Lung (tissue), 12 donors: ENCODE measurements around the gene PSMA6. TPM values are rescaled to one million over a fixed set of nuclear protein-coding genes. Genes with fewer than 3 reads are reported as not detected.

ENCODE experiments used
- ATAC-seq: fragments of 200-7000 bp; cut with Tn5 transposase; one replicate; pipeline ENCODE4 v1.9.1; 2020; ENCODE audit warnings: moderate number of reproducible peaks; ENCODE audit not compliant: insufficient read depth, low FRiP score
- DNase-seq, 3 donors: peaks; one replicate each; pipeline ENCODE4 v3.0.0-alpha.2; 2013 to 2017
- H3K27ac ChIP-seq, 2 donors: one replicate each; pipeline ENCODE4 v1.5.1; 2013; ENCODE audit warnings: mild to moderate bottlenecking in 2 of 2, moderate library complexity in 2 of 2, control low read depth in 1 of 2, inconsistent platforms in 1 of 2, low read depth in 1 of 2, low read length in 1 of 2
- H3K27me3 ChIP-seq, 3 donors: one replicate each; pipeline ENCODE4 v1.5.1; 2013; ENCODE audit warnings: low read length in 2 of 3; ENCODE audit not compliant: control insufficient read depth in 3 of 3, insufficient read depth in 3 of 3
- H3K36me3 ChIP-seq, 4 donors: one replicate each; pipeline ENCODE4 v1.5.1; 2013; ENCODE audit warnings: low read length in 4 of 4, mild to moderate bottlenecking in 1 of 4, moderate library complexity in 1 of 4; ENCODE audit not compliant: control insufficient read depth in 4 of 4, insufficient read depth in 4 of 4
- H3K4me1 ChIP-seq, 5 donors: one replicate each; pipeline ENCODE4 v1.5.1; 2013; ENCODE audit warnings: low read length in 5 of 5, mild to moderate bottlenecking in 2 of 5, moderate library complexity in 1 of 5; ENCODE audit not compliant: control insufficient read depth in 5 of 5, insufficient read depth in 5 of 5
- H3K4me3 ChIP-seq: one replicate; pipeline ENCODE4 v1.5.1; 2013; ENCODE audit warnings: mild to moderate bottlenecking, control low read depth, moderate library complexity
- H3K9ac ChIP-seq, 2 donors: one replicate each; pipeline ENCODE4 v1.5.1; 2013; ENCODE audit warnings: low read length in 2 of 2, control low read depth in 1 of 2; ENCODE audit not compliant: insufficient read depth in 1 of 2
- H3K9me3 ChIP-seq, 4 donors: one replicate each; pipeline ENCODE4 v1.5.1; 2013; ENCODE audit warnings: low read length in 3 of 4, mild to moderate bottlenecking in 1 of 4, moderate library complexity in 1 of 4; ENCODE audit not compliant: control insufficient read depth in 4 of 4, insufficient read depth in 3 of 4
- CTCF ChIP-seq: IDR thresholded peaks from 2 replicates; pipeline ENCODE4 v1.5.1; 2012; ENCODE audit warnings: mild to moderate bottlenecking; ENCODE audit errors: control extremely low read depth, extremely low read depth
- WGBS, 2 donors: extraction: QIAGEN DNeasy Blood & Tissue Kit; methylation state at CpG; one replicate each; pipeline ENCODE4 v1.1.7; 2013; 5-methylcytosine and 5-hydroxymethylcytosine counted together
- polyA plus RNA-seq, 2 donors: library from polyadenylated mRNA; stranded (reverse); fragments of 200-250 nt; gene quantifications; one replicate each; pipeline ENCODE4 v1.2.1, GENCODE V29; 2013
- total RNA-seq, 2 donors: library from RNA; depleted of rRNA in 1 of 2; stranded (reverse); fragments of >200 nt in 1 of 2; gene quantifications; one replicate each; pipeline ENCODE4 v1.2.1, GENCODE V29; 2014 to 2021
- donor health status: control.
- donor health status: control.
- donor health status: Bipolar disorder and iron deficiency.
- donor health status: healthy.
- donor health status: DM: yes; HTN: yes; CAD: no.

Gene PSMA6
- total and polyA plus RNA-seq, 4 donors, result 119 to 351 (median 212) TPM

DNA sequence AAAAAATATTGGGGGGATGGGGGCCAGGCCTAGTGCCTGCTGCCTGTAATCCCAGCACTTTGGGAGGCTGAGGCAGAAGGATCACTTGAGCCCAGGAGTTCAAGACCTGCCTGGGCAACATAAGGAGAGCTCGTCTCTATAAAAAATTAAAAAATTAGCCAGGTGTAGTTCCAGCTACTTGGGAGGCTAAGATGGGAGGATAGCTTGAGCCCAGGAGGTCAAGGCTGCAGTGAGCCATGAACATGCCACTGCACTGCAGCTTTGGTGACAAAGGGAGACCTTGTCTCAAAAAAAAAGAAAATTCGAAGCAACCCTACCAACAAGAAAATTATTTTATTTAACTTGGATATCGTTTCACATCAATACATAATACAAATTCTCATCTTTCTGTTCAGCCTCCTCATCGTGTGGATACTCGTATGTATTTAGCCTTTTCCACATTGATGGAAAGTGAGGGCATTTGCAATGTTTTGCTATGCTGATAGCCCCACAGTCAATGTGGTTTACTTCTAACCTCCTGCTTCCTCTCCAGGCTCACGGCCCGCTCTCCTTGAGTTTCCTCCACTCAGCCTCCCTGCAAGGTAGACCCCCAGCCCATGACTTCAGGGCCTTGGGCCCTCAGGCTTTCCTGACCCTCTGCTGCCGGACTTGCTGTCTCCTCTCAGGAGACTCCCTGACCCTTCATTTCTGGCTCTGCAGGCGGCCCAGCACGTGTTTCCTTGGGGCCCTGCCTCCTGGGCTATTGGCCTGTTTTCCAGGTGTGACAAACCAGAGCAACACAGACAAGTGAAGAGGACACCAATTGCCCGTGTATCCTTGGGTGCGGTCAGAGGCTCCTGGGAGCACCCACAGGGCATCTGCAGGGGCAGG lies 57.5 kb downstream of the PSMA6 start:
- Histone ChIP-seq H3K36me3 (no peaks in the 10 kb centered on the region), H3K9me3 (no peaks in the 10 kb centered on the region), H3K9ac (no peak overlapping the region), H3K27me3 (no peaks in the 10 kb centered on the region), H3K4me3 (no peak overlapping the region), H3K27ac (no peak overlapping the region), H3K4me1 (peaks cover 0 to 14% (median 12%) of the 10 kb centered on the region in 5 donors)
- DNase-seq (no peak), ATAC-seq (no peak)
- WGBS, 2 donors, result 67 to 85% methylated on average over 12 of the region's 12 CpGs
- no peak for TF ChIP-seq CTCF

DNA sequence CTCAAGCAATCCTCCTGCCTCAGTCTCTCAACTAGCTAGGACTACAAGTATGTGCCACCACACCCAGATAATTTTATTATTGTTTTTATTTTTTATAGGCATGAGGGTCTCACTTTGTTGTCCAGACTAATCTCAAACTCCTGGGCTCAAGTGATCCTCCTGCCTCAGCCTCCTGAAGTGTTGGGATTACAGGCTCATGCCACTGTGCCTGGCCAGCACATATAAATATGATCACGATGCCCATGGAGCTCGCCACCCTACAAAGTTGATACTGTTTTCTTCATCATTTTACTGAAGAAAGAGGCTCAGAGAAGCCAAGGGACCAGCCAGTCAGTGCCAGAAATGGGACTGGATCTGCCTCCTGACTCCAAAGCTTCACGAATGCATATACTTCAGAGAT lies 59.3 kb downstream of the PSMA6 start:
- H3K4me3 ChIP-seq, result no peak overlapping the region
- no peaks in the 10 kb centered on the region for H3K27me3 ChIP-seq
- H3K36me3 ChIP-seq, result no peaks in the 10 kb centered on the region
- H3K9ac ChIP-seq, result no peak overlapping the region
- TF ChIP-seq CTCF, result no peak
- no peak overlapping the region for H3K27ac ChIP-seq
- no peak for ATAC-seq
- WGBS, 2 donors, result 87 to 93% methylated on average over 3 of the region's 3 CpGs
- H3K4me1 ChIP-seq, result peaks cover 0 to 17% (median 13%) of the 10 kb centered on the region in 5 donors
- no peaks in the 10 kb centered on the region for H3K9me3 ChIP-seq
- no peak for DNase-seq

GRCh38 chr14:35351897-35352273 lies 59.7 kb downstream of the PSMA6 start:
- WGBS, 2 donors, result 59 to 67% methylated on average over 4 of the region's 4 CpGs
- DNase-seq, result no peak

More at GRCh38 chr14:35351897-35352273, 59.7 kb downstream of the PSMA6 start:
- no peak overlapping the region for H3K9ac ChIP-seq
- no peaks in the 10 kb centered on the region for H3K9me3 ChIP-seq
- H3K27ac ChIP-seq, result no peak overlapping the region
- H3K36me3 ChIP-seq, result no peaks in the 10 kb centered on the region
- no peak for ATAC-seq
- no peak overlapping the region for H3K4me3 ChIP-seq
- no peak for TF ChIP-seq CTCF
- peaks cover 0 to 17% (median 13%) of the 10 kb centered on the region in 5 donors for H3K4me1 ChIP-seq
- H3K27me3 ChIP-seq, result no peaks in the 10 kb centered on the region
